Measurements from ENCODE around the gene UCHL1.

UCHL1 gene

GRCh38 chr4:41217020-41217333, 39.8 kb upstream of the UCHL1 start:
- in situ Hi-C loops (cut with HindIII; ENCODE audit: low sequenced_read_pairs) = no loop called here
- DNase-seq (ENCODE audit: low read depth) = no peak
- H3K4me3 ChIP-seq (ENCODE audit: low read depth, low read length) = peak overlapping the region; percentile 54
- TF ChIP-seq CTCF (IDR thresholded peaks at IDR 0.05; ENCODE audit: low read depth, low read length, missing control alignments) = no peak

DNA sequence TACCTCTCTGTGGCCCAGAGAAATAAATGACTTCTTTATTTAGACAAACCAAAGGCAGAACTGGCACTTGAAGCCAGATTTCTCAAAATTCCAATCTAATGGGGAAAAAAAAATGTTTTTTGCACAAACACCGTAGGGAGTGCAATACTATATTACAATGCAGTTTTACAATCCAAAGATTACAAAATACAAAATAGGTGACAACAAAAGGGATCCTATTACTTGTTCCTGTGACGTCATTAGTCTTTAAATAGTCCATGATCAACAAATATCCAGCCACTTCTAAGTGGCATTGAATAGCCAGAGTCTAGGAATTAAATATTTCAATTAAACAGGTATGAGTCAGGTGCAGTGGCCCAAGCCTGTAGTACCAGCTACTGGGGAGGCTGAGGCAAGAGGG, 39.4 kb upstream of the UCHL1 start:
- no peak for DNase-seq (ENCODE audit: low read depth)
- TF ChIP-seq CTCF (IDR thresholded peaks at IDR 0.05; ENCODE audit: low read depth, low read length, missing control alignments) = no peak
- H3K4me3 ChIP-seq (ENCODE audit: low read depth, low read length) = no peak overlapping the region
- in situ Hi-C loops (cut with HindIII; ENCODE audit: low sequenced_read_pairs) = no loop called here

DNA sequence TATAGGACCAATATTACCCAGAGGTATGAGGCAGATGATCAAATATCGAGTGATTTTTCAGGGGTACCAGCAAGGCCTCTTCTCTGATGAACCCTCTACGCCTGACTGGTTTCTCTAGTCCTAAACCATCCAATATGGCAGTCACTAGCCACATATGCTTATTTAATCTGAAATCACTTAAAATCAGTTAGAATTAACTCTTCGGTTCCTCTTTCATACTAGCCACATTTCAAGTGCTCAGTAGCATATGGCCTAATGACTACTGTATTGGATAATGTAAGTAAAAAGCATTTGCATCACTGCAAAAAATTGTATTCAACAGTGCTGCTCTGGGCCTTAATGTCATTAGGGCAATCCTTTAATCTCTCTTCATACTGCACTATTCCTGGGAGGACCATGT, 38.0 kb upstream of the UCHL1 start:
- DNase-seq (ENCODE audit: low read depth) = no peak
- no peak for TF ChIP-seq CTCF (IDR thresholded peaks at IDR 0.05; ENCODE audit: low read depth, low read length, missing control alignments)
- in situ Hi-C loops (cut with HindIII; ENCODE audit: low sequenced_read_pairs) = no loop called here
- no peak overlapping the region for H3K4me3 ChIP-seq (ENCODE audit: low read depth, low read length)

GRCh38 chr4:41219421-41219950, 37.2 kb upstream of the UCHL1 start:
- TF ChIP-seq CTCF (IDR thresholded peaks at IDR 0.05; ENCODE audit: low read depth, low read length, missing control alignments) = no peak
- H3K4me3 ChIP-seq (ENCODE audit: low read depth, low read length) = no peak overlapping the region
- no peak for DNase-seq (ENCODE audit: low read depth)
- in situ Hi-C loops (cut with HindIII; ENCODE audit: low sequenced_read_pairs) = no loop called here

DNA sequence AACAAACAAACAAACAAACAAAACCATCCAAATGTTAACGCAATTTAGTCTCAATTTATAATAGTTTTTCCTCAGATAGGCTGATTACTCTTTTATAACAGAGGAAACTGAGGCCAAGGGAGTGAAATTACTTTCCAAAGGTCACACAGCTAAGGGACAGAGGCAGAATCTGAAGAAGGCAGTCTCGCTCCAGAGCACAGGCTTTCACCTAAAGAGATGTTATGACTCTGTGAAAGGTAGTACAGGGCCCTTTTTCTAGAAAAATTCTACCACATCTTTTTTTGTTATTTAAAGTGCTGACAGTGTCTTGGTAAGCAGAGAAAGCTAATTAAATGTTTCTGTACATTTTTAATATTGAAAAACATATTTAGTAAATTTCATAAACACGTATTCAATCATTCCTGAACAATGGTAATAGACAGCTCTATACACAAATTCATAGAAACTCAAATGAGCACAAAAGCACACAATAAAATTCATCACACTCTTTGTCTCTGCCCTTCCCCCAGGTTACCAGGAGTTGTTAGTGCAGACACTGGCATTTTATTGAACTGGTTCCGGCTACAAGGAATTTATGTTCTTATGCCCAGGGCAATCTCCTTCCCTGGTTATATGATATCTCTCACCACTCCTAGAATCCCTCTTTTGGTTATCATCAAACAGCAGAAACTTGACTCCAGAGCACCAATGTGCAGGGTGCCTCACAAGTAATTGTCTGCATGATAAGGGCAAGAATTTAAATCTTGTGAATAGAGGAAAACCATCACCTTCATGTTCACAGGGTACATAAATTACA, 34.7 kb upstream of the UCHL1 start:
- DNase-seq (ENCODE audit: low read depth) = no peak
- in situ Hi-C loops (cut with HindIII; ENCODE audit: low sequenced_read_pairs) = no loop called here
- no peak for TF ChIP-seq CTCF (IDR thresholded peaks at IDR 0.05; ENCODE audit: low read depth, low read length, missing control alignments)
- H3K4me3 ChIP-seq (ENCODE audit: low read depth, low read length) = no peak overlapping the region

- in situ Hi-C loops (cut with HindIII; ENCODE audit: low sequenced_read_pairs) = no loop called here
- H3K4me3 ChIP-seq (ENCODE audit: low read depth, low read length) = no peak overlapping the region
- no peak for TF ChIP-seq CTCF (IDR thresholded peaks at IDR 0.05; ENCODE audit: low read depth, low read length, missing control alignments)
- DNase-seq (ENCODE audit: low read depth) = no peak
Measured at GRCh38 chr4:41227902-41228301, 28.8 kb upstream of the UCHL1 start.
